HepG2 (cell line): ENCODE results near the gene SGF29. TPM values are rescaled to one million over a fixed set of nuclear protein-coding genes. Genes with fewer than 3 reads are reported as not detected.

ENCODE experiments used
- ATAC-seq: fragments of 200-7000 bp; cut with Tn5 transposase; 3 replicates; pipeline ENCODE4 v1.9.1; 2020; ENCODE audit warnings: mild to moderate bottlenecking, moderate library complexity
- BruUV-seq: library from RNA; stranded (reverse); fragments of 400-500 nt; replicated peaks from 2 replicates; lab custom pipeline; 2021; lab: Mats Ljungman, UMichigan
- CTCF ChIA-PET: fragments of 300-600 bp; formaldehyde crosslinking; extraction: SDS; loops from one replicate; lab custom pipeline; 2021; ENCODE audit warnings: low total read pairs, inconsistent platforms, low intra/inter-chr PET ratio; lab: Yijun Ruan, JAX
- POLR2A ChIA-PET: fragments of 350-600 bp; sonication (Branson Sonifier 250); formaldehyde crosslinking; loops from one replicate; lab custom pipeline; 2020; ENCODE audit warnings: antibody characterized with exemption, inconsistent platforms; lab: Yijun Ruan, JAX
- DNase-seq: peaks from one replicate; pipeline ENCODE4 v3.0.0-alpha.2; 2015; ENCODE audit warnings: low spot score
- FAIRE-seq: peaks from 3 replicates; lab custom pipeline; 2011; peaks lifted over from hg19 to GRCh38; lab: Jason Lieb, UNC
- H2AFZ ChIP-seq: one replicate; pipeline ENCODE4 v1.6.1; 2011; ENCODE audit warnings: low read length, inconsistent platforms
- H3K27ac ChIP-seq: fragments of 300-600 bp; 3 replicates; pipeline ENCODE4 v1.8.0; 2011; ENCODE audit warnings: mixed run types, mild to moderate bottlenecking, mixed read lengths, low read length, inconsistent platforms; ENCODE audit not compliant: insufficient read depth; ENCODE audit errors: extremely low read length
- H3K27me3 ChIP-seq, 2 experiments: fragments of 200-600 bp in 1 of 2; 2 replicates in 1 of 2; 3 replicates in 1 of 2; pipeline versions ENCODE4 v1.6.0 to v1.8.0; 2011; ENCODE audit warnings: low read length in 2 of 2, mild to moderate bottlenecking in 2 of 2, moderate library complexity in 2 of 2, inconsistent platforms in 1 of 2; ENCODE audit not compliant: insufficient read depth in 2 of 2, control insufficient read depth in 1 of 2
- H3K36me3 ChIP-seq, 2 experiments: fragments of 200-600 bp in 1 of 2; replicated peaks in 1 of 2; 2 replicates in 1 of 2; 3 replicates in 1 of 2; pipeline versions ENCODE4 v1.5.1 to v1.8.0; 2011; ENCODE audit warnings: low read length in 2 of 2, inconsistent platforms in 1 of 2; ENCODE audit not compliant: insufficient read depth in 2 of 2, control insufficient read depth in 1 of 2
- H3K4me1 ChIP-seq: 2 replicates; pipeline ENCODE4 v1.5.1; 2012; ENCODE audit warnings: low read length, inconsistent platforms; ENCODE audit not compliant: insufficient read depth
- H3K4me2 ChIP-seq: 2 replicates; pipeline ENCODE4 v1.6.0; 2011; ENCODE audit warnings: low read depth, low read length, inconsistent platforms
- H3K4me3 ChIP-seq, 3 experiments: fragments of 200-600 bp in 1 of 3; sonication (generic), shearing (Covaris generic) in 1 of 3; replicated peaks in 1 of 3; 2 replicates each; pipeline ENCODE4 v1.5.1; 2011 to 2016; ENCODE audit warnings: low read length in 3 of 3, inconsistent platforms in 2 of 3, low read depth in 2 of 3, mild to moderate bottlenecking in 2 of 3, control low read depth in 1 of 3, mixed read lengths in 1 of 3; ENCODE audit not compliant: insufficient read depth in 1 of 3
- H3K79me2 ChIP-seq: one replicate; pipeline ENCODE4 v1.6.1; 2011; ENCODE audit warnings: low read length, inconsistent platforms; ENCODE audit not compliant: insufficient read depth
- H3K9ac ChIP-seq: 2 replicates; pipeline ENCODE4 v1.6.0; 2011; ENCODE audit warnings: mild to moderate bottlenecking, low read depth, low read length, inconsistent platforms; ENCODE audit not compliant: insufficient read depth
- H3K9me3 ChIP-seq: 2 replicates; pipeline ENCODE4 v1.5.1; 2012; ENCODE audit warnings: mild to moderate bottlenecking, low read length
- H4K20me1 ChIP-seq: 2 replicates; pipeline ENCODE4 v1.6.0; 2011; ENCODE audit warnings: inconsistent platforms, mild to moderate bottlenecking, low read length, moderate library complexity; ENCODE audit not compliant: insufficient read depth
- AGO1 ChIP-seq: fragments of 200-400 bp; formaldehyde crosslinking; IDR thresholded peaks from 2 replicates; pipeline ENCODE4 v1.6.1; 2017; ENCODE audit warnings: mild to moderate bottlenecking, low read depth, low read length, moderate library complexity; ENCODE audit not compliant: poor library complexity, severe bottlenecking
- CBX5 ChIP-seq: sonication (generic); formaldehyde crosslinking; IDR thresholded peaks from 2 replicates; pipeline ENCODE4 v1.4.0; 2020; ENCODE audit warnings: missing genetic modification reagents, borderline replicate concordance
- HMGXB4 ChIP-seq, 2 experiments: sonication (generic) in 1 of 2; formaldehyde crosslinking in 1 of 2; IDR thresholded peaks; 2 replicates each; pipeline versions ENCODE4 v1.4.0 to v1.6.1; 2018 to 2020; ENCODE audit warnings: missing genetic modification reagents in 2 of 2, borderline replicate concordance in 1 of 2, low read depth in 1 of 2, mild to moderate bottlenecking in 1 of 2, missing biosample characterization in 1 of 2
- RBFOX2 ChIP-seq: fragments of 200-400 bp; formaldehyde crosslinking; IDR thresholded peaks from 2 replicates; pipeline ENCODE4 v1.6.1; 2017; ENCODE audit warnings: low read depth, mild to moderate bottlenecking, low read length
- RXRA ChIP-seq: sonication (generic); formaldehyde crosslinking; IDR thresholded peaks from 2 replicates; pipeline ENCODE4 v1.5.1; 2020; ENCODE audit warnings: missing genetic modification reagents
- SP1 ChIP-seq, 2 experiments: fragments of 450-650 bp in 1 of 2; sonication (generic) in 1 of 2; formaldehyde crosslinking in 1 of 2; IDR thresholded peaks; 2 replicates each; pipeline versions ENCODE4 v1.4.0 to v1.6.1; 2016 to 2020; ENCODE audit warnings: missing genetic modification reagents in 1 of 2
- WGBS: methylation state at CpG from one replicate; pipeline ENCODE4 v1.1.6; 2017; ENCODE audit warnings: low lambda C conversion rate; 5-methylcytosine and 5-hydroxymethylcytosine counted together
- in situ Hi-C: cut with HindIII; loops from 2 replicates; pipeline ENCODE4 v1.10.0; 2017; ENCODE audit warnings: low pct_unique_long_range_greater_than_20kb; ENCODE audit not compliant: extremely low pct_ligation_motif_present
- intact Hi-C: fragments of 100-400 bp; cut with micrococcal nuclease; formaldehyde crosslinking; loops from one replicate; pipeline ENCODE4 v1.10.0; 2022; ENCODE audit not compliant: unreplicated experiment
- polyA plus RNA-seq, 8 experiments: library from polyadenylated mRNA; depleted of rRNA in 3 of 8; stranded (reverse) in 7 of 8; unstranded in 1 of 8; fragments of >200 nt; fragmentation: Illumina TruSeq in 4 of 8; extraction: Trizol in 4 of 8; gene quantifications; 2 replicates each; pipeline versions ENCODE4 v1.2.1 to v1.2.3, GENCODE V29; 2011 to 2016; ENCODE audit warnings: low read depth in 4 of 8, missing spikeins in 1 of 8, mixed read lengths in 1 of 8; ENCODE audit not compliant: insufficient read depth in 1 of 8
- total RNA-seq, 5 experiments: library from RNA; depleted of rRNA; stranded (reverse); fragments of >200 nt; fragmentation: Illumina TruSeq; extraction: Trizol; gene quantifications; 2 replicates each; pipeline ENCODE4 v1.2.3, GENCODE V29; 2016; ENCODE audit warnings: low read depth in 1 of 5
- TF ChIP-seq, protein P1 (sequence below): sonication (generic); formaldehyde crosslinking; IDR thresholded peaks from 2 replicates; pipeline ENCODE4 v1.5.0; 2020; ENCODE audit warnings: mild to moderate bottlenecking, missing genetic modification reagents, moderate library complexity
- TF ChIP-seq, protein P2 (sequence below): sonication (generic); formaldehyde crosslinking; IDR thresholded peaks from 2 replicates; pipeline ENCODE4 v1.9.0; 2022; ENCODE audit warnings: missing genetic modification reagents, mild to moderate bottlenecking, borderline replicate concordance

The SGF29 gene
- total and polyA plus RNA-seq, 2 of the 13 experiments (the other 11 are each of a cell fraction or from before 2014, with no cell fraction given), result 5.0 to 29.4 TPM

DNA sequence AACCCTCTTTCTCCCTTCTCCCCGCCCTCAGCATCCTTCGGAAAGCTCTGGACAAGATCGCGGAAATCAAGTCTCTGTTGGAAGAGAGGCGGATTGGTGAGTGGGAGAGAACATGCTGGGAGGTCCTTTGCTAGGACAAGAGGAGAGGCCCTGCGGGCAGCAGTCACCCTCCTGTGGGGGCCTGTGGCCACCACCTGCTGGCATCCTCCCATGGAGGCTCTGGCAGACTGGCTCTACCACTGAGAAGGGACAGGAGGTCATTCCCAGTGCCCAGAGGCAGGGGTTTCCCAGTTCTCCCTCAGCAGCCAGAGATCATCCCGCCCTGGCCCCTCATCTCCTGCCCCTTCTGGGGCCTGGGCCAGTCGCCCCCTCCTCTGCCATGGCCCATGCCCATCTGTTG lies 35.3 kb downstream of the SGF29 start (continued):
- TF ChIP-seq HMGXB4 (CRISPR knock-in tag; IDR thresholded peaks at IDR 0.05; ENCODE audit: borderline replicate concordance in 1 of 2, low read depth in 1 of 2), result no peak
- TF ChIP-seq, protein P1, sequence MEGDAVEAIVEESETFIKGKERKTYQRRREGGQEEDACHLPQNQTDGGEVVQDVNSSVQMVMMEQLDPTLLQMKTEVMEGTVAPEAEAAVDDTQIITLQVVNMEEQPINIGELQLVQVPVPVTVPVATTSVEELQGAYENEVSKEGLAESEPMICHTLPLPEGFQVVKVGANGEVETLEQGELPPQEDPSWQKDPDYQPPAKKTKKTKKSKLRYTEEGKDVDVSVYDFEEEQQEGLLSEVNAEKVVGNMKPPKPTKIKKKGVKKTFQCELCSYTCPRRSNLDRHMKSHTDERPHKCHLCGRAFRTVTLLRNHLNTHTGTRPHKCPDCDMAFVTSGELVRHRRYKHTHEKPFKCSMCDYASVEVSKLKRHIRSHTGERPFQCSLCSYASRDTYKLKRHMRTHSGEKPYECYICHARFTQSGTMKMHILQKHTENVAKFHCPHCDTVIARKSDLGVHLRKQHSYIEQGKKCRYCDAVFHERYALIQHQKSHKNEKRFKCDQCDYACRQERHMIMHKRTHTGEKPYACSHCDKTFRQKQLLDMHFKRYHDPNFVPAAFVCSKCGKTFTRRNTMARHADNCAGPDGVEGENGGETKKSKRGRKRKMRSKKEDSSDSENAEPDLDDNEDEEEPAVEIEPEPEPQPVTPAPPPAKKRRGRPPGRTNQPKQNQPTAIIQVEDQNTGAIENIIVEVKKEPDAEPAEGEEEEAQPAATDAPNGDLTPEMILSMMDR (CRISPR knock-in tag), result no peak

GRCh38 chr16:28589930-28590329 lies 36.2 kb downstream of the SGF29 start:
- H3K79me2 ChIP-seq, result no peaks in the 10 kb centered on the region
- no peak overlapping the region for H3K27ac ChIP-seq
- no peak for TF ChIP-seq RXRA (CRISPR knock-in tag)
- peak; percentile 58; the same call in 1 of the 2 replicates for TF ChIP-seq RBFOX2
- TF ChIP-seq AGO1, result peak; percentile 36
- no peak for TF ChIP-seq SP1 (IDR thresholded peaks at IDR 0.05)
- no peak for TF ChIP-seq SP1 (CRISPR knock-in tag; IDR thresholded peaks at IDR 0.05)
- TF ChIP-seq, protein P2, sequence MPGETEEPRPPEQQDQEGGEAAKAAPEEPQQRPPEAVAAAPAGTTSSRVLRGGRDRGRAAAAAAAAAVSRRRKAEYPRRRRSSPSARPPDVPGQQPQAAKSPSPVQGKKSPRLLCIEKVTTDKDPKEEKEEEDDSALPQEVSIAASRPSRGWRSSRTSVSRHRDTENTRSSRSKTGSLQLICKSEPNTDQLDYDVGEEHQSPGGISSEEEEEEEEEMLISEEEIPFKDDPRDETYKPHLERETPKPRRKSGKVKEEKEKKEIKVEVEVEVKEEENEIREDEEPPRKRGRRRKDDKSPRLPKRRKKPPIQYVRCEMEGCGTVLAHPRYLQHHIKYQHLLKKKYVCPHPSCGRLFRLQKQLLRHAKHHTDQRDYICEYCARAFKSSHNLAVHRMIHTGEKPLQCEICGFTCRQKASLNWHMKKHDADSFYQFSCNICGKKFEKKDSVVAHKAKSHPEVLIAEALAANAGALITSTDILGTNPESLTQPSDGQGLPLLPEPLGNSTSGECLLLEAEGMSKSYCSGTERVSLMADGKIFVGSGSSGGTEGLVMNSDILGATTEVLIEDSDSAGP (CRISPR knock-in tag), result 0 out of 2 replicates have a peak, but pooled peaks have one; percentile 17
- TF ChIP-seq CBX5 (CRISPR knock-in tag), result no peak
- ChIA-PET POLR2A (no interaction called here), CTCF (no interaction called here)
- intact Hi-C loops (no loop called here), in situ Hi-C loops (no loop called here)
- no peak overlapping the region for H3K4me3 ChIP-seq
- FAIRE-seq, result no peak
- no peak for DNase-seq
- BruUV-seq, result no TSS peak
- peak; percentile 5; the same call in 2 of the 3 replicates for ATAC-seq
- no peaks in the 10 kb centered on the region for H3K9me3 ChIP-seq
- no peak overlapping the region for H3K4me2 ChIP-seq
- peaks cover 27 to 54% of the 10 kb centered on the region in 2 experiments for H3K36me3 ChIP-seq
- no peaks in the 10 kb centered on the region for H3K27me3 ChIP-seq
- no peaks in the 10 kb centered on the region; the same call in 1 of the 2 replicates for H4K20me1 ChIP-seq
- WGBS, result 96% methylated on average over 13 of the region's 13 CpGs
- no peak overlapping the region for H2AFZ ChIP-seq
- no peak overlapping the region for H3K9ac ChIP-seq
- H3K4me1 ChIP-seq, result peaks cover 12% of the 10 kb centered on the region
